ENCODE measurements around the gene RBM47.

Gene RBM47

DNA sequence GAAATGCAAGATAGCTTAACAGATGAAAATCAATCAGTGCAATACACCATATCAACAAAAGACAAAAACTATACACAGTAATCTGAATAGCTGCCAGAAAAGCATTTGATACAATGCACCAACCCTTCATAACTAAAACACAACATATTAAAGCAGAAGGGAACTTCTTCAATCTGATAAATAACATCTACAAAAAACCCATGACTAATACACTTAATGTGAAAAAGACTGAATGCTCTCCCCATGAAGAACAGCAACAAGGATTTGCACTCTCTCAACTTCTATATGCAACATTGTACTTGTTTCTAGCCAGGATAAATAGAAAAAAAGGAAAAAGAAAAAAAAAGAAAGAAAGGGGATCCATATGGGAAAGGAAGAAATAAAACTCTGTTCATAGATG is 139.7 kb downstream of the RBM47 start:
- TF ChIP-seq, protein P1, sequence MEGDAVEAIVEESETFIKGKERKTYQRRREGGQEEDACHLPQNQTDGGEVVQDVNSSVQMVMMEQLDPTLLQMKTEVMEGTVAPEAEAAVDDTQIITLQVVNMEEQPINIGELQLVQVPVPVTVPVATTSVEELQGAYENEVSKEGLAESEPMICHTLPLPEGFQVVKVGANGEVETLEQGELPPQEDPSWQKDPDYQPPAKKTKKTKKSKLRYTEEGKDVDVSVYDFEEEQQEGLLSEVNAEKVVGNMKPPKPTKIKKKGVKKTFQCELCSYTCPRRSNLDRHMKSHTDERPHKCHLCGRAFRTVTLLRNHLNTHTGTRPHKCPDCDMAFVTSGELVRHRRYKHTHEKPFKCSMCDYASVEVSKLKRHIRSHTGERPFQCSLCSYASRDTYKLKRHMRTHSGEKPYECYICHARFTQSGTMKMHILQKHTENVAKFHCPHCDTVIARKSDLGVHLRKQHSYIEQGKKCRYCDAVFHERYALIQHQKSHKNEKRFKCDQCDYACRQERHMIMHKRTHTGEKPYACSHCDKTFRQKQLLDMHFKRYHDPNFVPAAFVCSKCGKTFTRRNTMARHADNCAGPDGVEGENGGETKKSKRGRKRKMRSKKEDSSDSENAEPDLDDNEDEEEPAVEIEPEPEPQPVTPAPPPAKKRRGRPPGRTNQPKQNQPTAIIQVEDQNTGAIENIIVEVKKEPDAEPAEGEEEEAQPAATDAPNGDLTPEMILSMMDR (IDR thresholded peaks at IDR 0.05; ENCODE audit: low read depth, low read length, missing control alignments), result no peak
- in situ Hi-C loops (cut with HindIII; ENCODE audit: low sequenced_read_pairs), result no loop called here
- DNase-seq (ENCODE audit: low read depth), result no peak
- no peak overlapping the region for H3K4me3 ChIP-seq (ENCODE audit: low read depth, low read length)

DNA sequence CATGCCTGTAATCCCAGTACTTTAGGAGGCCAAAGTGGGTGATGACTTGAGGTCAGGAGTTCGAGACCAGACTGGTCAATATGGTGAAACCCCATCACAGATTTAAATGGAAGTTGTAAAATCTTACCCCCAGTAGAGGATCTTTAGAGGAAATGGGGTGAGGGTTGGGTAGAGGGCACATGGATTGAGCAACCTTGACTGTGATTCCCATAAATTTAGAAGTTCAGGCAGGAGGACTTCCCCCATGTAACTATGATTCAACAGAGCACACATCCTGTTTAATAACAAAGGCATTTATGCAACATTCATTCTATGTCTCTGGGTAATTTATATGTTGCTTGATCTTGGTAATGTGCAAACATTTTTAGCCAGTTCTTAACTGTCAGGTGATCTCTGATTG is 143.1 kb downstream of the RBM47 start:
- in situ Hi-C loops (cut with HindIII; ENCODE audit: low sequenced_read_pairs), result no loop called here
- no peak for DNase-seq (ENCODE audit: low read depth)
- TF ChIP-seq, protein P1 (IDR thresholded peaks at IDR 0.05; ENCODE audit: low read depth, low read length, missing control alignments), result no peak
- no peak overlapping the region for H3K4me3 ChIP-seq (ENCODE audit: low read depth, low read length)

DNA sequence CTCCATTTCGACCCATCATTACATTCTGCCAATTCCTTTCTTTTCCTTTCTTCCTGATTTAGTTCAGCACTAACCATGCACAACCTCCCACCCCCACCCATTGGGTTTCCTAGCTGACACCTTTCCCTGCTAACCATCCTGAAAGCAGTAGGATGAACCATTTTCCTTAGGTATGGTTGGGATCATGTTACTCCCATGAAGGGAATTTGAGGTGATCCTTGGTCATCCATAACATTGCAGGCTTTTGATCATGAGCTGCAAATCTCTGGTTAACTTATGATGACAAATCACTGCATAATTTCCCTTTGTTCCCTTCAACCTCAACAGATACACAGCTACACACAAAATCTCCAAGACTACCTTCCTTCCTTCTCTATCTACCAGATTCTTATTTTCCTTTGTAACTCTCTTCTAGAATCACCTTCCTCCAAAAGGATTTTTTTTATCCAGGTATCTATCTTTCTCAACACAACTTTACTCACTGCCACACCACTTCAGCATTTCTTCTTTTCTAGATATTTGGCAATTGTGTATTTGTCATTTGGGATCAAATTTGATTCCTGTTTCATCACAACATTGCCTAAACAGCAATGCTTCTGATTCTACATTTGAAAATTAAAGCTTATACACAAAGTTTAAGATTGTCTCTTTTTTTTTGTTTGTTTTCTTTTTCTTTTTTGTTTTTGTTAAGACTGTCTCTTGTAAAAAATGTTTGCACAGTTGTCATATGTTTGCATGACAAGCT is 145.1 kb downstream of the RBM47 start:
- TF ChIP-seq, protein P1 (IDR thresholded peaks at IDR 0.05; ENCODE audit: low read depth, low read length, missing control alignments), result no peak
- DNase-seq (ENCODE audit: low read depth), result no peak
- H3K4me3 ChIP-seq (ENCODE audit: low read depth, low read length), result no peak overlapping the region
- in situ Hi-C loops (cut with HindIII; ENCODE audit: low sequenced_read_pairs), result no loop called here

DNA sequence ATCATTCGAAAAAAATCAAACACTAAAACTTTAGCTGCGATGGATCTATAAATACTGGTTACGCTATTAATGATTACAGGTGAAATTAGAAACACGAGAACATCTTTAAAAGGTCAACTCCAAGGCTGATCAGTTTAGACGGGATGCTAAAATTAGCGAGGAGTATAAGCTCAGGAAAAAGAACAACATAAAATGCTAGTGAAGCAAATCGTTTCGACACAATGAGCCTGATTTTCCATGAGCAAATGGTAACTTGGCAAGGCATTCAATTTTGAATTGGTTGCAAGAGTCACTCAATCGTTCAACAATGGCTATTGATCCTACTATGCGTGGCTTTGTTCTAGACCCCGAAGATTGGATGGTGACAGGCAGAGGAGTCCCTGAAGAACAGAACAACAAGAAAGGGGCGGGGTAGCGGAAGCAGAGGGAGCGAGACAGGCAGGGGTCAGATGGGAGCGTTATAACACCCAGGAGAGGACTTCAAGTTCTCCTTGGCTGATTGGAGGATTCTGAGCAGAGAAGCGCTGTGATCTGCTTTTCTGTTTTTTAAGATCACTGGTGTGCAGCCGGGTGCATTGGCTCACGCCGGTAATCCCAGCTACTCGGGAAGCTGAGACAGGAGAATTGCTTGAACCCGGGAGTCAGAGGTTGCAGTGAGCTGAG is 146.5 kb downstream of the RBM47 start:
- DNase-seq (ENCODE audit: low read depth), result no peak
- no peak overlapping the region for H3K4me3 ChIP-seq (ENCODE audit: low read depth, low read length)
- TF ChIP-seq, protein P1 (IDR thresholded peaks at IDR 0.05; ENCODE audit: low read depth, low read length, missing control alignments), result no peak
- in situ Hi-C loops (cut with HindIII; ENCODE audit: low sequenced_read_pairs), result no loop called here

DNA sequence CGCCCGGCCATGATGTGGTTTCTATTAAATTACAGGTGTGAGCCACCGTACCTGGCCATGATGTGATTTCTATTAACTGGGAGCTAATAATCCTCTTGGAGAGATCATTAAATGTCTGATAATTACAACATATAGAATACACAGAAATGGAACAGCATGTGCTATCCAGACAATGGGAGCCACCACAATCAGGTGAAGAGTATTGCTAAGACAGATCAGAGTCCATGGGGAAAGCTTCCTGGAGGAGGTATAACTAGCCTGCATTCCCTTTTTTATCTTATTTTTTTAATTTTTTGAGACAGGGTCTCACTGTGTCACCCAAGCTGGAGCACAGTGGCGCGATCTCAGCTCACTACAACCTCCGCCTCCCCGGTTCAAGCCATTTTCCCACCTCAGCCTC is 147.7 kb downstream of the RBM47 start:
- no peak for DNase-seq (ENCODE audit: low read depth)
- in situ Hi-C loops (cut with HindIII; ENCODE audit: low sequenced_read_pairs), result no loop called here
- TF ChIP-seq, protein P1 (IDR thresholded peaks at IDR 0.05; ENCODE audit: low read depth, low read length, missing control alignments), result no peak
- no peak overlapping the region for H3K4me3 ChIP-seq (ENCODE audit: low read depth, low read length)

DNA sequence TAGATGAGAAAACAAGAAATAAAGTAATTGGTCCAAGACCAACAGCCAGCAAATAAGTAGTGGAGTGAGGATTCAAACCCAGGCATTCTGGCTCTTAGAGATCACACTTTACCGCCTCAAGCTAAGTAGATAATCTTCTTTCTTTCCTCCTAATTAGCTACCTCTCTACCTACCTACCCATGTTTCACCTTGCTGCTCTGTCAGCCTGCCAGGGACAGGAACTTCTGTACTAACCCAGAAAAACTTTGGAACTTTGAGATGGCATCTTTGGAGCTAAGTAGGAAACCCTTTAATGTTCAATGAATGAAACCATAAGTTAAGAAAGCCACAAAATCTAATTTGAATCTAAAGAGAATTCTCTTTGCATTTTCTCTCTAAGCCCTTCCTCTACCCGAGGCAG is 149.4 kb downstream of the RBM47 start:
- no peak for DNase-seq (ENCODE audit: low read depth)
- TF ChIP-seq, protein P1 (IDR thresholded peaks at IDR 0.05; ENCODE audit: low read depth, low read length, missing control alignments), result no peak
- in situ Hi-C loops (cut with HindIII; ENCODE audit: low sequenced_read_pairs), result no loop called here
- no peak overlapping the region for H3K4me3 ChIP-seq (ENCODE audit: low read depth, low read length)

Data from astrocyte of the cerebellum (primary cell).